Spleen (tissue), 7 donors: Measurements from ENCODE around the gene QDPR.

Experiments used
- CTCF ChIP-seq, 11 experiments: fragments of 200-600 bp in 7 of 11; fragments of 450-650 bp in 4 of 11; sonication (generic) in 4 of 11; IDR thresholded peaks in 8 of 11; conservative IDR thresholded peaks in 3 of 11; 1 replicate in 7 of 11; 2 replicates in 4 of 11; pipeline versions ENCODE4 v1.4.0 to v1.8.0; 2016 to 2021; ENCODE audit warnings: antibody characterized with exemption in 11 of 11, inconsistent platforms in 4 of 11, mild to moderate bottlenecking in 1 of 11
- POLR2A ChIP-seq, 3 donors: fragments of 450-650 bp; IDR thresholded peaks; one replicate each; pipeline ENCODE4 v1.5.1; 2017; ENCODE audit warnings: antibody characterized with exemption in 3 of 3, mild to moderate bottlenecking in 1 of 3
- donor health status: DM: no; HTN: no; CAD: no; lungs with moderate emphysema.
- donor health status: DM: no; HTN: no; CAD: no.
- donor health status: DM: no; HTN: no; CAD: no.

DNA sequence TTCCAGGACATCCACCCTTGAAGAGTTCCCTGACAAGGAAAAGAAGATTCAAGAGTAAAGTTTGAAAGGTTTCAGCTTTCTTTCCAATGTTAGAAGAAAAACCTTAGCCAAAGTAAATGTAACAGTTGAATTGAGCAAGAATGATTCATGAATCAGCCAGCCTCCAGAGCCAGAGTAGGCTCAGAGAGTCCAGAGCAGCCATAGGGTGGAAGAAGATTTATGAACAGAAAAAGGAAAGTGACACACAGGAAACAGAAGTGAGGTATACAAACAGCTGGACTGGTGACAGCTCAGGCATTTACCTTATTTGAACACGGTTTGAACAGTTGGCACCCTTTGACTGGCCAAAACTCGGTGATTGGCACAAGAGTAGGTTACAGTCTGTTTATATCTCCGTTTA is 63.2 kb downstream of the QDPR start:
- TF ChIP-seq CTCF (IDR thresholded peaks at IDR 0.05 in 8 of 11, conservative IDR thresholded peaks at IDR 0.05 in 3 of 11) (no peak), POLR2A (IDR thresholded peaks at IDR 0.05) (no peak)
